ENCODE data around the gene SEPTIN8. TPM values are rescaled to one million over a fixed set of nuclear protein-coding genes. Genes with fewer than 3 reads are reported as not detected.

The SEPTIN8 gene
- total and polyA plus RNA-seq, 10 donors: 6.1 to 29.8 (median 17.9) TPM

GRCh38 chr5:132773114-132773513, 3.9 kb downstream of the SEPTIN8 start:
- WGBS, 5 donors: 78 to 88% (median 80%) methylated on average over 5 of the region's 5 CpGs
- Histone ChIP-seq H3K36me3 (no peaks in the 10 kb centered on the region), H3K27me3 (replicated peaks in 1 of 7) (peaks cover 0 to 22% (median 7%) of the 10 kb centered on the region in 7 donors), H3K27ac (no peak overlapping the region), H3K4me3 (no peak overlapping the region), H3K9me3 (no peaks in the 10 kb centered on the region), H3K4me1 (peaks cover 4 to 61% (median 31%) of the 10 kb centered on the region in 6 donors)
- DNase-seq: no peak
- TF ChIP-seq POLR2AphosphoS5 (IDR thresholded peaks at IDR 0.05): no peak
- no peak for TF ChIP-seq CTCF (IDR thresholded peaks at IDR 0.05 in 8 of 11, conservative IDR thresholded peaks at IDR 0.05 in 3 of 11)
- TF ChIP-seq POLR2A (IDR thresholded peaks at IDR 0.05): no peak
- intact Hi-C loops (cut with DNase I; ENCODE audit: low total_unique reads): no loop called here

- TF ChIP-seq CTCF (IDR thresholded peaks at IDR 0.05 in 8 of 11, conservative IDR thresholded peaks at IDR 0.05 in 3 of 11) (no peak), POLR2AphosphoS5 (IDR thresholded peaks at IDR 0.05) (no peak), POLR2A (IDR thresholded peaks at IDR 0.05) (no peak)
These were observed 4.6 kb downstream of the SEPTIN8 start for GRCh38 chr5:132772291-132773070.

GRCh38 chr5:132771503-132771998, 5.5 kb downstream of the SEPTIN8 start:
- no peak for DNase-seq
- 44 to 67% (median 59%) methylated on average over 7 to 8 of the region's 8 CpGs for WGBS, 5 donors
- H3K27me3 ChIP-seq (replicated peaks in 1 of 7): peaks cover 0 to 6% (median 0%) of the 10 kb centered on the region in 7 donors
- no peak overlapping the region for H3K4me3 ChIP-seq
- intact Hi-C loops (cut with DNase I; ENCODE audit: low total_unique reads): no loop called here
- TF ChIP-seq POLR2A (IDR thresholded peaks at IDR 0.05) (no peak), CTCF (IDR thresholded peaks at IDR 0.05 in 8 of 11, conservative IDR thresholded peaks at IDR 0.05 in 3 of 11) (no peak)
- peaks cover 4 to 59% (median 26%) of the 10 kb centered on the region in 6 donors for H3K4me1 ChIP-seq
- no peaks in the 10 kb centered on the region for H3K9me3 ChIP-seq
- no peaks in the 10 kb centered on the region for H3K36me3 ChIP-seq
- H3K27ac ChIP-seq: peak overlapping the region in 5 of 8 donors; percentile 6 to 65 (median 38)

More at GRCh38 chr5:132772291-132773070, 4.6 kb downstream of the SEPTIN8 start:
- Histone ChIP-seq H3K4me3 (no peak overlapping the region), H3K27ac (peak overlapping the region in 5 of 8 donors; percentile 6 to 65 (median 38)), H3K36me3 (no peaks in the 10 kb centered on the region), H3K27me3 (replicated peaks in 1 of 7) (peaks cover 0 to 16% (median 2%) of the 10 kb centered on the region in 7 donors), H3K9me3 (no peaks in the 10 kb centered on the region), H3K4me1 (peaks cover 4 to 59% (median 26%) of the 10 kb centered on the region in 6 donors)
- DNase-seq: no peak
- intact Hi-C loops (cut with DNase I; ENCODE audit: low total_unique reads): no loop called here
- 57 to 93% (median 86%) methylated on average over 6 to 8 of the region's 8 CpGs for WGBS, 5 donors

GRCh38 chr5:132770476-132771159, 6.4 kb downstream of the SEPTIN8 start:
- Histone ChIP-seq H3K4me1 (peaks cover 0 to 50% (median 16%) of the 10 kb centered on the region in 6 donors), H3K27ac (peak overlapping the region in 3 of 8 donors; percentile 5 to 65 (median 58)), H3K4me3 (no peak overlapping the region), H3K27me3 (replicated peaks in 1 of 7) (no peaks in the 10 kb centered on the region), H3K9me3 (no peaks in the 10 kb centered on the region), H3K36me3 (no peaks in the 10 kb centered on the region)
- 79 to 95% (median 88%) methylated on average over 7 to 8 of the region's 8 CpGs for WGBS, 5 donors
- intact Hi-C loops (cut with DNase I; ENCODE audit: low total_unique reads): no loop called here
- DNase-seq: peak; percentile 49
- no peak for TF ChIP-seq POLR2AphosphoS5 (IDR thresholded peaks at IDR 0.05)
- no peak for TF ChIP-seq CTCF (IDR thresholded peaks at IDR 0.05 in 8 of 11, conservative IDR thresholded peaks at IDR 0.05 in 3 of 11)
- TF ChIP-seq POLR2A (IDR thresholded peaks at IDR 0.05): no peak
